Ishikawa (cell line): Measurements from ENCODE around the gene THBS2.

ENCODE experiments used
- CEBPB ChIP-seq: IDR thresholded peaks from 2 replicates; pipeline ENCODE4 v1.6.1; 2012
- CREB1 ChIP-seq: IDR thresholded peaks from 2 replicates; pipeline ENCODE4 v1.6.1; 2012; ENCODE audit warnings: low read depth
- EGR1 ChIP-seq: IDR thresholded peaks from 2 replicates; pipeline ENCODE4 v1.6.1; 2012
- EP300 ChIP-seq: IDR thresholded peaks from 2 replicates; pipeline ENCODE4 v1.6.1; 2012; ENCODE audit warnings: borderline replicate concordance
- FOXM1 ChIP-seq: IDR thresholded peaks from 2 replicates; pipeline ENCODE4 v1.6.1; 2012; ENCODE audit warnings: low read depth, borderline replicate concordance
- MAX ChIP-seq: IDR thresholded peaks from 2 replicates; pipeline ENCODE4 v1.6.1; 2012
- NFIC ChIP-seq: IDR thresholded peaks from 2 replicates; pipeline ENCODE4 v1.6.1; 2012
- RAD21 ChIP-seq: IDR thresholded peaks from 2 replicates; pipeline ENCODE4 v1.6.1; 2012; ENCODE audit warnings: low read depth
- REST ChIP-seq: IDR thresholded peaks from 2 replicates; pipeline ENCODE4 v1.6.1; 2012; ENCODE audit warnings: low read depth, mild to moderate bottlenecking
- TAF1 ChIP-seq: IDR thresholded peaks from 2 replicates; pipeline ENCODE4 v1.6.1; 2012; ENCODE audit warnings: low read depth, mild to moderate bottlenecking
- TCF12 ChIP-seq: IDR thresholded peaks from 2 replicates; pipeline ENCODE4 v1.6.1; 2012; ENCODE audit warnings: low read depth
- USF1 ChIP-seq: IDR thresholded peaks from 2 replicates; pipeline ENCODE4 v1.6.1; 2012
- YY1 ChIP-seq: IDR thresholded peaks from 2 replicates; pipeline ENCODE4 v1.6.1; 2012; ENCODE audit warnings: low read depth
- ZBTB7A ChIP-seq: IDR thresholded peaks from 2 replicates; pipeline ENCODE4 v1.6.1; 2012; ENCODE audit warnings: low read depth

- no peak for TF ChIP-seq EP300
- no peak for TF ChIP-seq EGR1
- no peak for TF ChIP-seq CREB1
- TF ChIP-seq RAD21 = no peak
- no peak for TF ChIP-seq ZBTB7A
- no peak for TF ChIP-seq FOXM1
- no peak for TF ChIP-seq YY1
- no peak for TF ChIP-seq TAF1
- TF ChIP-seq USF1 = no peak
- TF ChIP-seq CEBPB = no peak
- no peak for TF ChIP-seq REST
- TF ChIP-seq MAX = no peak
- TF ChIP-seq TCF12 = no peak
- TF ChIP-seq NFIC = no peak
Measured at GRCh38 chr6:169225131-169225576, 28.5 kb downstream of the THBS2 start.
